ENCODE data around the gene ASIC1.
"Not testable (repeated sequence)": the region's sequence is repeated elsewhere in the genome, so short reads cannot be mapped to it uniquely, and the experiment has no call there.

Gene ASIC1

DNA sequence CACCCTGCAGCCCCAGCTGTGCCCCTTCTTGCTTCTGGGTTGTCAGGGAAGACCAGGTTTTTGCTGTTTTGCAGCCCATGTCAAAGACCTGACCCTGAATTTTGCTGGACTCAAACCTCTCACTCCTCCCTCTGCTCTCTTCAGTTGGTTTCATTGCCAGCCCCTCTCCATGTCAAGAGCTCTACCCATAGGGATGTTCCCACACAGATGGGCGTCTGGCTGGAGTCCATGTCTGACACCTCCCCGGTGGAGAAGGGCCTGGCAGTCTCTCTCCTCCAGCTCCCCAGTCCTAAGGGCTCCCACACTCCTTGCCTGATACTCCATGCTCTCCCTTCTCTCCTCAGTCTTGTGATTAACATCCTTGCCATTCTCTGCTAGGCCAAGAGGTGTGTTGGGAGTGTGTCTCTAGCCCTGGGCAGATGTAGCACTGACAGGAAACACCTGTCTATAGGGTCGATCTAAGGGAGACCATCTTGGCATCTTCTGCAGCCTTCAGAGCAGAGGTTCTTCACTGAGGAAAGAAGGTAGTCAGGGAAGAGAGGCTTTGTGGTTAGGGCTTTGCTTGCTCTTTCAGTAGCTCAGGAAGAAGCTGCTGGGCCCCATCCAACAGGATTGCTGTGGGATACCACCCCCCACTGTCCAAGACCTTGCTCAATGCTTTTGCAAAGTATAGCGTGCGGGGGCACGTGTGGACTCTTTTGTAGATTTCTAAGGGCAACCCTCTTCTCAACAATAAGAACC is 4.7 kb downstream of the ASIC1 start:
- DNase-seq: no peak

DNA sequence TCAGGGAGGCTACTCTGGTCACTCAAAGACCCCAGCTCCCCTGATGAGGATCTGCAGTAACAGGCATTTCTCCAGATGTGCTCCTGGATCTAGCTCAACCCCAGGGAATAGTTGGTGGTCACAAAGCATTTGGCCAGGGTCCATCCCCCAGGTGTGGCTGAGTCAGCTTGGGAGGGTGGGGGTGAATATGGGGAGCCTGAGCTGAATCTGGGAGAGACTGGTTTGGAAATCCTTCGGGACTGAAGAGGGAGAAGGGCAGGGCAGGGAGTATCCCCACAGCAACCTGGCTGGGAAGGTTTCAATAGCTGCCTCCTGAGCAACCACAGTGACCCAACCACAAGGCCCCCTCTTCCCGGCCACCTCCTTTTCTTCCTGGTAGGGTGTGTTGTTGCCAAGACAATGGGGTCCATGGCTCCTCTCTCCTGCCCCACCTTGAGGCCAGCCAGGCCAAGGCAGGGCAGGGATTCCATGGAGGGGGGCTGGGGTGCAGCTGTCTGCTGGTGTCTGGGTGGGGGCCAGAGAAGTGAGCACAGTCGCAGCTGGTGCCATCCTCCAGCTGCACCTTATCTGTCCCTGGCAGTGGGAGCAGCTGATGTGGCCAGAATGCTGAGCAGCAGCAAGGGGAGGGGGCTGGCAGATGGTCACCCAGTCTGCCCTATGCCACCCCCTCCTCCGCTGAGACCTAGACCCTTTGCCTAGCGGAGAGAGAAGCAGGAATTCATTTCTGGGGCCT is 5.5 kb downstream of the ASIC1 start:
- DNase-seq: peak; percentile 16

DNA sequence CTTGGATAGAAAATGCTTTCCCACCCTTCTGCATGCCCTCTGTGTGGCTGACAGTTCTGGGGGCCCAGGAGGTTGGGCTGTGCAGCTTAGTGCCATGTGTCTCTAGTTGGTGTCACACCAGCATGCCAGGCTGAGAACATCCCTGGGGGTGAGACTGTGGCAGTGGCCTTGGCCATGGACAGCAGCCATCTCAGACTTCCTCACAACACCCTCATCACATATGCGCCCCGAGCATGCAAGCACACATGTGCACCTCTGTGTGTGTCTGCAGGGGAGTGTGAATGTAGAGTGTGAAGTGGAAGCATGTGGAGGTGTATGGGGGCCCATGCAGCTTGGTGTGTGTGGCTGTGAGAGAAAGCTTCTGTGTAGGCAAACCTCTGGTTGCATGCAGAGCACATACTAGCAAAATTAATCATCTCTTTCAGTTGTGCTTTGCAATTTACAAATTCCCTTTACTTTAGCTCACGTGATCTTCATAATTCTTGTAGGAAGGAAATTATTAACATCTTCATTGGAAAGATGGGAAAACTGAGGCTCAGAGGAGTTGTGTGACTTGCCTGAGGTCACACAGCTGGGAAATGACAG is 8.4 kb downstream of the ASIC1 start:
- no peak for DNase-seq

DNA sequence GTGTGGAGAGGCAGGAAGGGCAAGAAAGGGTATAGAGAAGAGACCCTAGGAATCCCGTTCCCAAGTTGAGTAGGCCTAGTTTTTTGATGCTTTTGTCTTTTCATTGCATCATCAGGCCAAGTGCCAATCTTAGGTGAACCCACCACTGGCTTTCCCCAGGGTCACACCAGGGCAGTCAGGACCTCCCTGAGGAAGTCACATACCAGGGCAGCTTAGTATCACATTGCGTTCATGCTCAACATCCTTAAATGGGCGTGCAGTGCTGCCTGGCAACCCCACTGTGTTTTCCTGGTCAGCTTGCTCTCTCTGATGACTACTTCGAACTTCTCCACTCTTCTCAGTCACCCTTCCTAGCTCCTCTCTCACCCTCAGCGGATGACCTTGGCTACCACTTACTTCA is 9.0 kb downstream of the ASIC1 start:
- no peak for DNase-seq

DNA sequence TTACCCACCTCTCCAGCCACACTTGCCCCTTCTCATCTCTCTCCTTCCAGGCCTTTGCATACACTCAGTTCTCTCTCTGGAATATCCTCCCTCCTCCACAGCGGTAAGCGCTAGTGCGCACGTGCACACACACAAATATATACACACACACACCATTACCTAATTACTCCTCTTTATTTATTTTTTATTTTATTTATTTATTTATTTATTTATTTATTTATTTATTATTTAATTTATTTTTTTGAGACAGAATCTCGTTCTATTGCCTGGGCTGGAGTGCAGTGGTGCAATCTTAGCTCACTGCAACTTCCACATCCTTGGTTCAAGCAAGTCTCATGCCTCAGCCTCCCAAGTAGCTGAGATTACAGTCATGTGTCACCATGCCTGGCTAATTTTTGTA is 11.7 kb downstream of the ASIC1 start:
- DNase-seq: no peak

DNA sequence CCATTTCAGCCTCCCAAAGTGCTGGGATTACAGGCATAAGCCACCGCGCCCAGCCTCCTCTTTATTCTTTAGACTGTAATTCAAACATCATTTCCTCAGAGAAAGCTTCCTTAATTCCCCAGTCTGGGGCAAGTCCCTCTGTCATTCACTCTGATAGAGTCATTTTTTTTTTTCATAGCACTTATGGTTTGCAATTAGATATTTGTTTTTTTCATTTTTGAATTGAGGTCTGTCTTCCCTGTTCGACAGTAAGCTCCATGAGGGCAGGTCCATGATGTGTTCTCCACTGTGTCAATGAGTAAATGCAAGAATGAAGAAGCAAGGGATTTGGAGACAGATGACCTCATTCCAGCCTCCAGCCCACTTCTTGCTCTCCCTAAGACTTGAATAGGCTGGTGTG is 12.1 kb downstream of the ASIC1 start:
- no peak for DNase-seq

DNA sequence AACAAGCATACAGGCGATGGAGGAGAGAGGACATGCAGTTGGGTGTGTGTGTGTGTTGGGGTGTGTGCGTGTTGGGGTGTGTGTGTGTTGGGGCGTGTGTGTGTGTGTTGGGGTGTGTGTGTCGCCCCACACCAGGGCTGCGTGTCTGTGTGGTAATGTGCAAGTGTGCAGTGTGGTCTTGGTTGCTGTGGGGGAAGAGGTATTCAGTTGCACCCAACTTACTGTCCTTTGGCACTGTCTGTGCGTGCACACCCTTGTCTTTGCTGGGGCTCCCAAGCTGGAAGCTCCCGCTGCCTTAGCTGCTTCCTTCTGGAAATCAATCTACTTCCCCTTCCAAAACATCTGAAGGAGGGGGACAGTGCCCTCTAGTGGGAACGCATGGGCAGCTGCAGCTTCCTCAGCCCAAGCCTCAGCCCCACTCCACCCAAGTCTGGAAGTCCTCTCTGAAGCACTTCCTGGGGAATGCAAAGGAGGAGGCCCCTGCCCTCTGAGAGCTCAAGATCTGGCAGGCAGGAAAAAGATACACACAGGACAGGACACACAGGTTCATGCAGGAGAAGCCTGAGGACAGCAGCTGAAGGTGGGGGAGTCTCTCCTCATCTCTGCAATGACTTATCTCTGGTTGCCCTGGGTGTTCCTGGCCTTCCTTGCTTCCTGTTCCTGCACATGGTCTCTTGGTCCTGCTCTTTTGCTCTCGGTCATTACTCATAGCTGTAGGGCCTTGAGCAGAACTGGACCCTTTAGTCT is 13.1 kb downstream of the ASIC1 start:
- DNase-seq: peak; percentile 48

DNA sequence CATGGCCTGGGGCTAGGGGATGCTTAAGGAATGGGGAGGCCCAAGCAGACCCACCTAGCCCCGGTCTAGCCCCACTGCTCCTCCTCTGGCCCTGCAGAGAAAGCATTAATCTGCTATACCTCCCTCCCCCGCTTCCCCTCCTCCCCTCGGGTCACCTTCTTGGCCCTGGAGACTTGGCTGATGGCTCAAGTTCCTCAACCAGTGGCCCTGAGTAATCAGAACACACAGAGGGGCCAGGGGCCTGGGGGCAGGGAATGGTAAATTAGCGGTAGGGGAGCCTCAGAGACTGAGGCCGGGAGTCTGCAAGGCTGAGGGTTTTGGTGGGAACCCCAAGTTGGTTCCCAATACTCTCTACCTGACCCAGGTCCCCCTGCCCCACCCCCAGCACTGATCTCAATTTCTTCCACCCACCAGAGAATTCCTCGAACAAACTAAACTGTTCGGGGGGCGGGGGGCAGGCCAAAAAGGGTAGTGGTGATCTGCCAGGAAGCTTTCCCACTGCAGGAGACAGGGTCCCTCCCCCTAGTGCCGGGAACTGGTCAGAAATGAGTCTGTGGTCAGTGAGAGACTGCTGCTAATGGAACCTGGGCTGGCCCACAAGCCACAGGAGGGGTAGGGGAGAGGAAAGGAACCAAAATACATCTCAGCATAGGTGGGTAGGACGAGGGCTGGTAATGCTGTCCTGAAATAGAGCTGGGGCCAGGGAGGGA is 15.0 kb downstream of the ASIC1 start:
- DNase-seq: no peak

DNA sequence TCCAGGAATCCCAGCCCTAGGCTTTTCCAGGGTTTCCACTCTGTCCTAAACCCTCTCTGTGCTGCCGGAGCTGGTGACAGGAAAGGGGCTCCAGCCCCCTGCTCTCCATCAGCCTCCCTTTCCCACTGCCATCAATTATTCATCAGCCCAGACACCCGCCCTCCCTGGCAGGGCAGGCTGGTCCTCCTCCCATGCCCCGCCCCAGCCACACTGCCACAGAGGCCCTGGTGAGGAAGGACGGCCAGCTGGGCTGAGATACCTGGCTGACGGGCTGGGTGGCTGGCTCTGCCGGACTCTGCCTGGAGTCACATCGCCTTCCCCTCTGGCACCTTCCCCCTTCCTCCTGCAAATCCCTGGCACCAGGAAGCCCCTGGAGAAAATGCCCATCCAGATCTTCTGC is 15.8 kb downstream of the ASIC1 start:
- DNase-seq: no peak

DNA sequence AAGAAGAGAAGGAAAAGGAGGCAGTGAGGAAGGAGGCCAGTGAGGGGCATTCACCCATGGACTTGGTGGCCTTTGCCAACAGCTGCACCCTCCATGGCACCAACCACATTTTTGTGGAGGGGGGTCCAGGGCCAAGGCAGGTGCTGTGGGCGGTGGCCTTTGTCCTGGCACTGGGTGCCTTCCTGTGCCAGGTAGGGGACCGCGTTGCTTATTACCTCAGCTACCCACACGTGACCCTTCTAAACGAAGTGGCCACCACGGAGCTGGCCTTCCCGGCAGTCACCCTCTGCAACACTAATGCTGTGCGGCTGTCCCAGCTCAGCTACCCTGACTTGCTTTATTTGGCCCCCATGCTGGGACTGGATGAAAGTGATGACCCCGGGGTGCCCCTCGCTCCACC is 16.3 kb downstream of the ASIC1 start:
- no peak for DNase-seq

DNA sequence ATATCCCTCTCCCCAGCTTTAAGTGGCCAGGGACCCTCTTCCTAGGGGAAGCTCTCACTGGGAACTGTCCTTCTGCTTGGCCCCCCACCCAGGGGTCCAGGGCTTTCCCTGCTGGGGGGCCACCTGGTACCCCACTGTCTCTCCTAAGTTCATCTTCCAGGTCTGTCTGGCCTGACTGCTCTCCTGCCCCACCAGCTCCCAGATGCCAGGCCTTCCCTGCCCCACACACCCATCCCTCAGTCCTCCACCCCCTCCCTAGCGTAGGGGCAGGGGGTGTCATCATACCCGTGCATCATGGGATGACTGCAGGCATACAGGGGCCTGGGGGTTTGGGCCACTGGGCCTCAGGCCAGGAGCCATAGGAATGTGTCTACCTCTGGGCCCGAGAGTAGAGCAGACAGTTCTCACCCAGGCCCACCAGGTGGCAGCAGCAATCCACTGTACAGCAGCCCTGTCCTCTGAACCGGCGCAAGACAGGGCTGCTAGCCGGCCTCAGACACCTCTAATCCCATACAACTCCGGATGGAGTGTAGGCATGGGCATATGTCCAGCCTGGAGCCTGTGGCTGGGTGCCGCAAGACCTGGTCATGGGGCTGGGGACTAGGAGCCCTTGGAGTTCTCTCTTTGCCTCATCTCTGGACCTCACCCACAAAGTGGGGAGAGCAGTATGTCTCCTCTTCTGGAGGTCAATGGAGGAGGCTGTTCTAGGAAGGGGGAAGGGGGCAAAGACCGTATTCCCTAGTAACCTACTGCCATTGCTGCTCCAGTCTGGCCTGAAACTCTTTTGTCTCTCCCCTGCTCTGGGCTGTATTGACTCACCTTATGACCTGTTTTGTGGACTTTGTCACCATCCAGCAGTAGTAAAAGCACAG is 17.8 kb downstream of the ASIC1 start:
- DNase-seq: peak; percentile 46

DNA sequence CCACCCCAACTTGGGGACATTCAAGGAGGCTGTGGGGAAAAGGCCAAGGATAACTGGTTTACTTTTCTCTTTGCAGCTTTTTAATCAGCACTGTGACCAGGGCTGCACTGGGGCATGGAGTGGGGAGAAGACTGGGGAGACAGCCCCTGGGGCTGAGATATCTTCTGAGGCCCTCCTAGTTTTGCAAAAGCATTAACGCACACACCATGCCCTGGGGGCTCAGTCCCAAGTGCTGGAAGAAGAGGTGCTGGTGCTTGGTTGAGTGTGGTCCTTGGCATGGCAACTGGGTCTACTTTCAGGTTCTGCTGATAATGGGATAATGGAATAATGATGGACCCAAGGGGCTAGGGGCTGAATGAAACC is 18.4 kb downstream of the ASIC1 start:
- DNase-seq: no peak

DNA sequence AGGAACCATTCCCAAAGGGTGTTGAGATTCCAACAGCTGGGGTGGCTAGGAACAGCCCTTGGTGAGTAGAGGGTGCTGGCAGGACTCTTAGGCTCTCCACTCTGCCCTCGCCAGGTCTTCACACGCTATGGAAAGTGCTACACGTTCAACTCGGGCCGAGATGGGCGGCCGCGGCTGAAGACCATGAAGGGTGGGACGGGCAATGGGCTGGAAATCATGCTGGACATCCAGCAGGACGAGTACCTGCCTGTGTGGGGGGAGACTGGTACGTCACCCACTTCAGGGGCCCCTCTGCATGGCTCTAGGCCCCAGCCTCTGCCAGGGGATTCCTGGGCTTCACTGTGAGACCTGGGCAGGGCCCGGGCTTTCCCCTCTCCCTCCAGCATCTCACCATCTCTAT is 19.7 kb downstream of the ASIC1 start:
- no peak for DNase-seq

DNA sequence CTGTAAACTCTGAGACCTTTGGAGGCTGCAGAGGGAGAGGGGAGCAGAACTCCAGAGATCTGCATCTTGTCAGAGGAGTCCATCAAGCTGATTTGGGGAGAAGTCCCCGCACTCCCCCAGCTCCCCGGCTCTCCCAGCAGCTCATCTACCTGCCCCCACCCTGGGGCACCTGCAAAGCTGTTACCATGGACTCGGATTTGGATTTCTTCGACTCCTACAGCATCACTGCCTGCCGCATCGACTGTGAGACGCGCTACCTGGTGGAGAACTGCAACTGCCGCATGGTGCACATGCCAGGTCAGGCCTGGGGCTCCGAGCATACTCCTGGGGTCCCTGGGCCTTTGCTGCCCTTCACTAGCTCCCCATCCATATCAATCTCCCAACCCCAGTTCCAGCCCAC is 20.9 kb downstream of the ASIC1 start:
- no peak for DNase-seq

DNA sequence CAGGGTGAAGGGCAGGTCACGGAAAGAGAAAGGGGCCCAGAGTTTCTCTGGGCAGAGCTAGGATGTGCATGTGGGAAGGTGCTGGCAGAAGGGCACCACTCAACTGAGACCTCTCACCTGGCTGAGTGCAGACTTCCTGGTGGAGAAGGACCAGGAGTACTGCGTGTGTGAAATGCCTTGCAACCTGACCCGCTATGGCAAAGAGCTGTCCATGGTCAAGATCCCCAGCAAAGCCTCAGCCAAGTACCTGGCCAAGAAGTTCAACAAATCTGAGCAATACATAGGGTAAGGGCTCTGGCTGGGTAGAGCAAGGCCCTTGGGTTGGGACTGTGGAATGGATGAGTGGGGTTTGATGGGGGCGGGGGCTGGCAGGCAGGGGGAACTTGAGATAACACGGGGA is 22.4 kb downstream of the ASIC1 start:
- DNase-seq: no peak

DNA sequence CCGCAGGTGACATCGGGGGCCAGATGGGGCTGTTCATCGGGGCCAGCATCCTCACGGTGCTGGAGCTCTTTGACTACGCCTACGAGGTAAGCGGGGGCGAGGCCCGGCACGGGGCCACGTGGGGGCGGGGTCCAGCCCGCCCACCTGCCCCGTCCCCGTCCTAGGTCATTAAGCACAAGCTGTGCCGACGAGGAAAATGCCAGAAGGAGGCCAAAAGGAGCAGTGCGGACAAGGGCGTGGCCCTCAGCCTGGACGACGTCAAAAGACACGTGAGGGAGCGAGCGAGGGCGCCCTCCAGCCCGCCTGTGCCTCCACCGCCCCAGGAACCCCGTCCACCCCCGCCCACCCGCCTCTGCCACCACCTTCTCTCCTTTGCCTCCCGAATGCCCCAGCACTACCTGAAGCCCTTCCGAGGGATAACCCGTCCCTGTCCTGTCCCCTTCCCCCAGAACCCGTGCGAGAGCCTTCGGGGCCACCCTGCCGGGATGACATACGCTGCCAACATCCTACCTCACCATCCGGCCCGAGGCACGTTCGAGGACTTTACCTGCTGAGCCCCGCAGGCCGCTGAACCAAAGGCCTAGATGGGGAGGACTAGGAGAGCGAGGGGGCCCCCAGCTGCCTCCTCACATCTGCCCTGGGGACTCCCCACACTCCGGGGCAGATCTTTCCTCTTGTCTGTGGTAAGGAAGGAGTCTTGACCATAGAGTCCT is 23.9 kb downstream of the ASIC1 start:
- DNase-seq: no peak

DNA sequence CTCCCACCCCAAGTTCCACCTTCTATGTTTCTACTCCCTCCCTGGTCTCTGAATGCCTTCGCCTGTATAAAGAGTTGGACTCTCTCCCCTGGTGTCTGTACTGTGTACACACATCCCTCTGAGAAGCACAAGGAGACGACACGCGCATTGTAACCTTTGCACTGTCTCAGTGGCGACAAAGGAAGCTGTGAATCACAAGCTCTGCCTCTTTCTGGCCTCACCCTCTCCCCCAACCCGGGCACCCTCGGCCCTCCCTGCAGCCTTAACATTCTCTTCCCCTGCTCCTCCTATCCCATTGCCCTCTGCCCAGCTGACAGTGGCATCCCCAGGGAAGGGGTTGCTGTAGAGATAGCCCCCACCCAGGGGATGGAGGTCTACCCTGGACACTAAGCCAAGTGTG is 25.2 kb downstream of the ASIC1 start:
- no peak for DNase-seq

DNA sequence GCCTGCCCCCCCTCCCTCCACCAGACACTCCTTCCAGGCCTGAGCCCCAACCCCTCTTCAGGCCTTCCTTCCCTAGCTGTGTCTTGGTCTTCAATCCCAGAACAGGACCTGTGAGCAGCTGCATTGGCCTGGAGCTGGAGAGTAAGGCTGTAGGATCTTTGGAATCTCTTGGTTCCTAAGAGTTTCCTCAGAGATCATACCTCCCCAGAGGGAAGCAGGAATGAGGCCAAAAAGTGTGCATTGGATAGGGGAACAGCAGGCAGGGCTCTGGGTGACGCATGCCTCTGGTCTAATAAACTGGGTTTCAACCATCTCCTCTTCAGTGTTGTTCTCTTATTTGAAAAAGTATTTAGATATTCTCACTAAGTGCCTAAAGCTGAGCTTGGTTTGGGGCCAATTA is 25.9 kb downstream of the ASIC1 start:
- no peak for DNase-seq

DNA sequence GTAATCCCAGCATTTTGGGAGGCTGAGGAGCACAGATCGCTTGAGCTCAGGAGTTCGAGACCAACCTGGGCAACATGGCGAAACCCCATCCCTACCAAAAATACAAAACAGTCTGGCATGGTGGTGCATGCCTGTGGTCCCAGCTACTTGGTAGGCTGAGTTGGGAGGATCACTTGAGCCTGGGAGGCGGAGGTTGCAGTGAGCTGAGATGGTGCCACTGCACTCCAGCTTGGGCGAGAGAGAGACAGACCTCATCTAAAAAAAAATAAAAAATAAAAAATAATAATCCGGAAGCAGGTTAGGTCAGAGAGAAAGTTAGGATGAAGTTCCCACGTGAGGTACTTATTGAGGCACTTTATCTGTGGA is 27.0 kb downstream of the ASIC1 start:
- DNase-seq: not testable (repeated sequence)

DNA sequence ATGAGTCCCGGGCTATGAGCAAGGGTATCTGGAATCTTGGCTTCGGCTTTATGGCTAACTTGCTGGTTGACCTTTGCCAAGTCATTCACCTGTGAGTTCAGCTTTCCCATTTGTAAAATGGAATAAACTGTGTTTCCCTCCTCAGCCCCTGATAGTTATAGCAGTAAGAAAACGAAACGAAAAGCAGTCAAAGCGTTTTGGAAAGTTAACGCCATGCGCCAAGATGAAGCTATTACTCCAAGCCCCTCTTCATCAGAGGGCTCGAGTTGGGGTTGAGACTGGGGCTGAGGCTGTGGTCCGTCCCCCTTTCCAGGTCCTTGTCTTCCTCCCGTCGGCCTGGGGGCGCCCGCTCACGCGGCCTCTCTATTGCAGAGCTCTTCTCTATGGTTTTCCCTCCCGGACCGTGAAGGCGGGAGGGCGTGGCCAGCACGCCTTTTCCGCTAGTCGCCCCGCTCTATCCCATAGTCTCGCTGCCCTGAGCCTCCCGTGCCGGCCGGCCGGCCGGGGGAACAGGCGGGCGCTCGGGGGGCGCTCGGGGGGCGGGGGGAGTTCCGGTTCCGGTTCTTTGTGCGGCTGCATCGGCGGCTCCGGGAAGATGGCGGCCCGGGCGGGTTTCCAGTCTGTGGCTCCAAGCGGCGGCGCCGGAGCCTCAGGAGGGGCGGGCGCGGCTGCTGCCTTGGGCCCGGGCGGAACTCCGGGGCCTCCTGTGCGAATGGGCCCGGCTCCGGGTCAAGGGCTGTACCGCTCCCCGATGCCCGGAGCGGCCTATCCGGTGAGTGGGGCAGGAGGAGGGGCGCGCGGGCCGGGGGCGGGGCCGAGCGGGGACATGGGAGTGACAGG is 27.6 kb downstream of the ASIC1 start, which contains the start of gene SMARCD1:
Gene SMARCD1 (plus strand): TSS at position 568 of the 840 bp plus-strand sequence. CDS start 28 bp downstream, at position 596.
- peak; percentile 87 for DNase-seq
